ENCODE results near the gene AJAP1. TPM values are rescaled to one million over a fixed set of nuclear protein-coding genes. Genes with fewer than 3 reads are reported as not detected.

Gene AJAP1
- total RNA-seq, 1 experiment from 2014 or later: not detected

GRCh38 chr1:4658643-4659628, 4.5 kb downstream of the AJAP1 start:
- intact Hi-C loops (cut with micrococcal nuclease; ENCODE audit: unreplicated experiment): loop anchor here (10.0 kb wide), 1 partner anchor 166 kb away; no protein-coding TSS in a partner anchor
- CTCF ChIA-PET: no interaction called here
- in situ Hi-C loops (cut with HindIII; ENCODE audit: low pct_unique_long_range_greater_than_20kb, low sequenced_read_pairs): no loop called here

More at GRCh38 chr1:4658643-4659628, 4.5 kb downstream of the AJAP1 start:
- H3K36me3 ChIP-seq (ENCODE audit: control insufficient read depth, insufficient read depth, low read length): no peaks in the 10 kb centered on the region
- ATAC-seq: no peak
- no peaks in the 10 kb centered on the region for H3K9me3 ChIP-seq (ENCODE audit: control insufficient read depth, insufficient read depth, low read depth, low read length)
- H3K27me3 ChIP-seq (ENCODE audit: control insufficient read depth, insufficient read depth, low read length): peaks cover 4% of the 10 kb centered on the region; the same call in 1 of the 2 replicates
- BruUV-seq (replicated peaks): no TSS peak
- TF ChIP-seq SIN3A (IDR thresholded peaks at IDR 0.05; ENCODE audit: borderline replicate concordance, insufficient read depth, low read depth, low read length) (no peak), CTCF (IDR thresholded peaks at IDR 0.05) (no peak), POLR2AphosphoS5 (IDR thresholded peaks at IDR 0.05; ENCODE audit: low read depth, low read length) (no peak), TCF7L2 (IDR thresholded peaks at IDR 0.05; ENCODE audit: low read depth, low read length) (no peak), REST (IDR thresholded peaks at IDR 0.05; ENCODE audit: insufficient read depth in 1 of 2, low read depth in 2 of 2, low read length in 1 of 2) (no peak)
- no peak overlapping the region for H3K4me3 ChIP-seq (ENCODE audit: low read depth in 2 of 2, low read length in 2 of 2)
- no peaks in the 10 kb centered on the region for H3K4me1 ChIP-seq (ENCODE audit: control insufficient read depth, insufficient read depth, low read length)
- POLR2A ChIA-PET: no interaction called here
- no peak for DNase-seq (ENCODE audit: low read depth, low spot score)
- no peak overlapping the region for H3K27ac ChIP-seq (ENCODE audit: low read length)

All from Panc1 (cell line).